HG03139 (cell line): ENCODE measurements around the gene INPP5A.
"Not testable (repeated sequence)": the region's sequence is repeated elsewhere in the genome, so short reads cannot be mapped to it uniquely, and the experiment has no call there.

Source experiments
- ATAC-seq: cut with Tn5 transposase; IDR thresholded peaks from one replicate; pipeline ENCODE4 v1.9.1; 2021; ENCODE audit not compliant: unreplicated experiment

Gene INPP5A

GRCh38 chr10:132503581-132504421 lies 33.8 kb upstream of the INPP5A start:
- ATAC-seq, result no peak

GRCh38 chr10:132504501-132505272 lies 32.9 kb upstream of the INPP5A start:
- no peak for ATAC-seq

DNA sequence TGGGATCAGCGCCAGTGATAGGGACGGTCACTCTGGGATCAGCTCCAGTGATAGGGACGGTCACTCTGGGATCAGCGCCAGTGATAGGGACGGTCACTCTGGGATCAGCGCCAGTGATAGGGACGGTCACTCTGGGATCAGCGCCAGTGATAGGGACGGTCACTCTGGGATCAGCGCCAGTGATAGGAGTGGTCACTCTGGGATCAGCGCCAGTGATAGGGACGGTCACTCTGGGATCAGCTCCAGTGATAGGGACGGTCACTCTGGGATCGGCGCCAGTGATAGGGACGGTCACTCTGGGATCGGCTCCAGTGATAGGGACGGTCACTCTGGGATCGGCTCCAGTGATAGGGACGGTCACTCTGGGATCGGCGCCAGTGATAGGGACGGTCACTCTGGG lies 32.0 kb upstream of the INPP5A start:
- ATAC-seq, result not testable (repeated sequence)

DNA sequence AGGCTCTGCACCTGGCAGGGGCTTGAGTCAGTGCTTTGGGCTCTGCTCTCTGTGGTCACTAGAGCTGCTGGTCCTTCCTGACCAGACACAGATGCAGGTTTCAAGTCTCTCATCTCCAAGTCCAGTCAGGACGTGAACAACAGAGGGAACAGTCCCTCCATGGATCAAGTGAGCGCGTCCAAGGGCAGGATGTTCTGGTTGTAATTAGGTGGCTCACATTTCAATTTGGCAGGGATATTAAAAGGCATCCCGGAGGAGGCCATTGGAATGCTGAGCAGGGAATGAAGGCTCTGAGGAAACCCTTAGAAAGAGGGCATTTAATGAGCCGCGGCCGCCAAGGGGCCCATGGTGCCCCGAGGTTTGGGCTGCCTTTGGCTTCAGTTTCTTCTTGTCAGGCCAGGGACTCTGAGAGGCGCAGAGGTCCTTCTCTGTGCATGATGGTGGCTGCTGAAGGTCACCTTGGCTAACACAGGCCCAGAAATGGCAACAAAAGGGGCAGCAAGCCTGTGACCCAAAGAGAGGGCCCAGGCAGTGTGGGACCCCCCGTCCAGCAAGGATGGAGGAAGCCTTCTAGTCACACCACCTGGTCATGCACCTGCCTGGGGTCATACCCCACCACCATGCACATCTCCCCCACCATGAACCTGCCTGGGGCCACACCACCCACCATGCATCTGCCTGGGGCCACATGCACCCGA lies 30.7 kb upstream of the INPP5A start:
- ATAC-seq, result no peak

GRCh38 chr10:132507409-132507955 lies 30.1 kb upstream of the INPP5A start:
- no peak for ATAC-seq

- no peak for ATAC-seq
Observed at GRCh38 chr10:132507956-132508490, 29.6 kb upstream of the INPP5A start.

DNA sequence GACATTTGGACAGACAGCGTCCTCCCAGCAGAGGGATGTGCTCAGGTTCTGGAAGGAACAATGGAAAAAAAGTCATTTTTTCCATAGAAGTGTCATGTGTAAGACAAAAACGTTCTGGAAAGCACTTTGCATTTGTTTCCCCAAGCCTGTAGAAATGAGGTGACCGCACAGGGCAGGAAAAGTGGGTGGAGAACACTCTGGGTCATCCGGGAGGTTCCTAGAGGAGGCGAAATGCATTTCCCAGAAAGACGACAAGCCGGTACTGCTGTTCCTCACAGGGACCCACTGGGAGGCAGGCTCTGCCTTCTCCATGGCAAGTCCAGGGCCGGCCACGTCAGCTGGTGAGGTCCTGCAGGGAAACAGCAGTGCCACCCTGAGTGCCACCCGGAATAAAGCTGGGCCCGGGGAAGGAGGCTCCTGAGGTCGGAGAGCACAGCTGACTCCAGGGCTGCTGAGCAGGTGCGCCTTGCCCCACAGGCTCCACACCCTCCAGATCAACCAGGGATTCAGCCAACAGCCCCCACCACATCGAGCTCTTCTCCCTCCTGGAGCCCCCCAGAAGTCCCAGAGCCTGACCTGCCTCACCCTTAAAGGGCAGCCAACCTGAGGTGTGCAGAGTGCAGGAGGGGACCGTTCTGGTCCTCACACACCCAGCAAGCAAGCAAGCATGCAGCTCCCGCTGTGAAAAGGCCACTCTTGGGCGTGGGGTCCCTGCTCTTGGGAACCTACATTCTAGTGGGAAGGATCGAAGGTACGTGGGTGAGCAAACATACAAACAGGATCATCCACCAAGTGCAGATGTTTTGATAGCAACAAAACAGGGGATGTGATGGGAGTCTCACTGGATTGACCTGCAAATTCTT lies 28.8 kb upstream of the INPP5A start:
- ATAC-seq, result no peak

DNA sequence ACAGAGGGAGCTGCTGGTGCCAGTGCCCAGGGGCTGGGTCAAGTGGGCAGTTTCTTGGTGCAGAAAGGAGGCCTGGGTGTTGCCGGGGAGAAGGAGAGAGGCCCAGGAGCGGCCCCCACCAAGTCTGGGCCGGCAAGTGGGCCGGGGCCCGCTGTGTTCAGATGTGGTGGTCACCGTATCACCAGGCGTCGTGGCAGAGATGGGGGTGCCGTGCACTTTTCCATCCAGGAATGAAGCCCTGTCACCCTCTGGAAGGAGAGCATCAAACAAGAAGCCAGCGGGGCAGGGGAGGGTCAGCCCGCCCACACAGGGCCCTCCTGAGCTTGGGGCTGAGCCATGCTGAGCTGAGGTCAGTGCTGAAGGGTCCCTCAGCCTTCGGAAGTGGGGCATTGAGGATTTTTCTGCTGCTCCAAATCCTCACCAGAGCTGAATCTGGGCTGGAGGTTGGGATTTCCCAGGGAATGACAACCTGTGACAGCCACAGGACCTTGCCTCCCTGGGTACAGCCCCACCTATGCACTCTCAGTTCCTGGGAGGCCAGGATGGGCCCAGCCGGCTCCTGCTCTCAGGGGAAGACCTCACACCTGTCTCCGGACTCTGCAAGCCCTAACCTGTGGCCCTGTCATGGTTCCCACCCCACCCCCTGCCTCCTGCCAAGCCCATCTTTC lies 27.9 kb upstream of the INPP5A start:
- no peak for ATAC-seq

GRCh38 chr10:132510174-132510611 lies 27.4 kb upstream of the INPP5A start:
- ATAC-seq, result no peak

- ATAC-seq, result no peak
Observed at GRCh38 chr10:132511121-132512051, 26.2 kb upstream of the INPP5A start.

DNA sequence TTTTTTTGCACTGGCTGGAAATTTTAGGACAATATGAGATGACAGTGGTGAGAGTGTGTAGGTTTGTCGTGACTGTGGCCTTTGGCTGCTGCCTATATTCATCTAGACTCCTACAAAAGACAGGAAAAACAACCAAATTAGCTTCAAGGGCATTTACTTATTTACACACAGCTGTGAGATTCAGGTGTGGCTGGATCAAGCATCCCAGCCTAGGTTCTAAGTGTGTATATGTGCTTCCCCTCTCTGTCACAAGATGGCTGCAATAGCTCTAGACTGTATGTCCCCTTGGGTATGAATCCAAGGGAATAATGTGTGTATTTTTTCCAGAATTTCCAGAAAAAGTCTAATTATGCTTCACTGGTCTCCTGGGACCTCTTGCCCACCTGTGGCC lies 25.5 kb upstream of the INPP5A start:
- no peak for ATAC-seq

DNA sequence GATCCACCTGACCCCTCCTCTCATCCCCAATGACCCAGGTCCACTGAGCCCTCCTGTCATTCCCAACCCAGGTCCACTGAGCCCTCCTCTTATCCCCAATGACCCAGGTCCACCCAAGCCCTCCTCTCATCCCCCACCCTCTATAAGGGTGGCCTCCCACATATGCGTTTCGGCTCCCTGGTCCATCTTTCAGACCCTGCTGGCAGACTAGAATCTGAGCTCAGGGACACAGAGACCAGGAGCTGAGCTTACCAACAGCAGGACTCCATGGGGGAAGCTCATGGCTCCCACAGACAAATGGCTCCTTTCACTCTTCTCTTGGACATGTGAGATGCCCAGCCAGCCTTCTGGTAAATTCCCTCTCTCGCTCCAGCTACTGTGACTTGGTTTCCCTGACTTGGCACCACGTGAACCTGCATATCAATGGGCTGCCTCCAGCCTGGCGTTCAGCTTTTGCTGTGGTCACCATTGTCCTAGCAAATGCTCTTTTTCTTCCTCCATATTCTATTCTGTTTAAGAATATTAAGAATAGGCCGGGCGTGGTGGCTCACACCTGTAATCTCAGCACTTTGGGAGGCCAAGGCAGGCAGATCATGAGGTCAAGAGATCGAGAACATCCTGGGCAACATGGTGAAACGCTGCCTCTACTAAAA lies 24.8 kb upstream of the INPP5A start:
- no peak for ATAC-seq

DNA sequence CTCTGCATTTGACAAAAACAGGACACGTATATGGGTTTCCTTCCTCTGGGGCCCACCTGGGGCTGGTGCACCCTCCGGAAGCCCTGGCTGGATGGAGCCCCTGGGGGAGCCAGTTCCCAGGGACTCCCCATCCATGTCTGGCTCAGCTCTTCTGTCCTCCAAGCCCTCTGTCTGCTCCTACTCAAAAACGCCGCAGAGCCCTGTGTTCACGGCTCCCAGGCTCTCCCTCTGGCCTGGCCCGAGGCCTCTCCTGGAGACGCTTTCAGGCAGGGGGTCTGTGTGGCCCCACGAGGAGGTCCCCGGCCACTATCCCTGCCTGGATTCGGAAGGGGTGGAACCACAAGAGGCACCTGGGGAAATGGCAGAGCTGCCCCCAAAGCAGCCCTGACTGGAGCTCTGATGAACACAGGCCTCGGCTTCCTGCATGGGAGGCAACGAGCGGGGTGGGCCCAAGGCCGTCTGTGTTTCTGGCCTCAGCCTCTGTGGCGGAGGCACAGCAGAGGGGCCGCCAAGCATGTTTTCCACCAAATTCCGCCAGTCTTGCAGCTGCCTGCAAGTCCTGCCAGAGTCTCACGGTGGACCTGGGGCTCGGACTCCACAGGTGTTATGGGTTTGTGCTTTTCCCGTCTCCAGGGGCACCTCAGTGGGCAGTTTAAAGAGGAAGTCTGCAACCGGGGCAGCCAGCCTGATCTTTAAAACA lies 22.6 kb upstream of the INPP5A start:
- no peak for ATAC-seq

GRCh38 chr10:132515811-132516726 lies 21.5 kb upstream of the INPP5A start:
- no peak for ATAC-seq

DNA sequence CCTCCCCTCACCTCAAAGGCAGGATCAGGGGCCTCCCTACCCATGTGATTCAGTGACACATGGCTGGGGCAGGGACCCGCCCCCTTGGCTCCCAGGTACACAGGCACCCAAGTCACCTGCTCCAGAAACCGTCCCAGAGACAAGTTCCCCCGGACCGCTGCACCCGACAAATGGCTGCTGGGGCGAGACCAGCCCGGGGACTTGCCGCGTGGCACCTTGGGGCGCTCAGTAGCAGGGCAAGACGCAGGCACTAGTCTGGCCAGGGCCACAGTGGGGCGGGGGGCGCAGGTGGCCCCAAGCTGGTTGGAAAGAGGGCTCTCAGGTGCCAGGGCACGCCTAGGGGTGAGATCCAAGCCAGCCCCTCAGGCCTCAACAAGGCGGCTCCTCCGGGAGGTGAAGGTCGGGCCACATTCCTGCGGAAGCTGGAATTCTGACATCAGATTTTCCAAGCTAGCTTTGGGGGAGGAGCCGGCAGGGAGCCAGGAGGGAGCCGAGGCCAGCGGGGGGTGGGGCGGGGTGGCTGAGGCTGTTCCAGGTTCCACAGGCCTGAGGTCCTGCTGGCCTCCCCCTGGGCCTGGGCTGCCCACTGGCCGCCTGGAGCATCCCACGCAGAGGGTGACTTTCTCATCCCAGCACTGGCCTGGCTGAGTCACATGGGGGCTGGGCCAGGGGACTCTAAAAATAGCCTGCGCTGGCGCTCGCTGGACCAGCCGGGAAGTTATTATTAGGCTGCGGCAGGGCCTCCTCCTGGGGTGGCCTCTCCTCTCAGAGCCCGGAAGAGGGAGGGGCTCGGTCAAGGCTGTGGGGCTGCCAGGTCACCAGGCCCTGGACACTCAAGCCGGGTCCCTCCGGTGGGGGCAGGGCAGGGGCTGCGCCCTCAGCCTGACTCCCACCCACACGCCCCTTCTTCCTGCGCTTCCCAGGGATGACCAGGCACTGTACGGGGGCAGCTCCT lies 20.5 kb upstream of the INPP5A start:
- no peak for ATAC-seq
